ENCODE results near the gene ING3.

GRCh38 chr7:120925392-120925791, 25.2 kb upstream of the ING3 start:
- TF ChIP-seq YY1 (IDR thresholded peaks at IDR 0.05; ENCODE audit: insufficient read depth, insufficient read length) (no peak), ZNF274 (IDR thresholded peaks at IDR 0.05; ENCODE audit: low read depth, low read length) (no peak), SUZ12 (IDR thresholded peaks at IDR 0.05; ENCODE audit: extremely low read depth, insufficient read depth, insufficient read length) (no peak)
